Hepatocyte (in vitro differentiated cells): ENCODE data around the gene SLC38A10. TPM values are rescaled to one million over a fixed set of nuclear protein-coding genes. Genes with fewer than 3 reads are reported as not detected.

ENCODE experiments used
- DNase-seq: peaks from one replicate; pipeline ENCODE4 v3.0.0-alpha.2; 2016; ENCODE audit warnings: low spot score
- H2AFZ ChIP-seq: fragments of 200-600 bp; sonication (generic); 2 replicates; pipeline ENCODE4 v1.6.0; 2016; ENCODE audit warnings: antibody characterized with exemption, mild to moderate bottlenecking
- H3K27ac ChIP-seq: fragments of 200-600 bp; sonication (generic); 2 replicates; pipeline ENCODE4 v1.5.1; 2016; ENCODE audit warnings: mild to moderate bottlenecking
- H3K27me3 ChIP-seq: fragments of 200-600 bp; sonication (generic); 2 replicates; pipeline ENCODE4 v1.6.1; 2016
- H3K36me3 ChIP-seq: fragments of 200-600 bp; sonication (generic); replicated peaks from 2 replicates; pipeline ENCODE4 v1.5.1; 2016; ENCODE audit warnings: low read depth; ENCODE audit not compliant: insufficient read depth
- H3K4me1 ChIP-seq: fragments of 200-600 bp; sonication (generic); 2 replicates; pipeline ENCODE4 v1.5.1; 2016; ENCODE audit warnings: mild to moderate bottlenecking, moderate library complexity; ENCODE audit not compliant: insufficient read depth
- H3K4me2 ChIP-seq: fragments of 200-600 bp; sonication (generic); 2 replicates; pipeline ENCODE4 v1.6.0; 2016
- H3K4me3 ChIP-seq: fragments of 200-600 bp; sonication (generic); 2 replicates; pipeline ENCODE4 v1.5.1; 2016; ENCODE audit warnings: mild to moderate bottlenecking
- H3K79me2 ChIP-seq: fragments of 200-600 bp; sonication (generic); 2 replicates; pipeline ENCODE4 v1.6.0; 2017; ENCODE audit warnings: mild to moderate bottlenecking
- H3K9me2 ChIP-seq: fragments of 200-600 bp; sonication (generic); replicated peaks from 2 replicates; pipeline ENCODE4 v1.6.0; 2017; ENCODE audit warnings: mild to moderate bottlenecking; ENCODE audit not compliant: insufficient read depth
- H3K9me3 ChIP-seq: fragments of 200-600 bp; sonication (generic); 2 replicates; pipeline ENCODE4 v1.5.1; 2016; ENCODE audit warnings: low read depth, mild to moderate bottlenecking
- H4K20me1 ChIP-seq: fragments of 200-600 bp; sonication (generic); 2 replicates; pipeline ENCODE4 v1.6.0; 2016; ENCODE audit warnings: mild to moderate bottlenecking; ENCODE audit not compliant: insufficient read depth, poor library complexity, severe bottlenecking
- EZH2 ChIP-seq: fragments of 200-600 bp; sonication (generic); IDR thresholded peaks from 2 replicates; pipeline ENCODE4 v1.6.1; 2016; ENCODE audit warnings: antibody characterized with exemption, mild to moderate bottlenecking, borderline replicate concordance
- EZH2phosphoT487 ChIP-seq: fragments of 200-600 bp; sonication (generic); IDR thresholded peaks from one replicate; pipeline ENCODE4 v1.6.1; 2018; ENCODE audit warnings: antibody characterized with exemption, mild to moderate bottlenecking, low read depth, moderate library complexity; ENCODE audit not compliant: unreplicated experiment, severe bottlenecking
- WGBS: methylation state at CpG from one replicate; pipeline ENCODE4 v1.1.6; 2016; ENCODE audit warnings: low lambda C conversion rate; ENCODE audit errors: missing lambda C conversion rate; 5-methylcytosine and 5-hydroxymethylcytosine counted together
- polyA plus RNA-seq: library from polyadenylated mRNA; unstranded; fragments of >200 nt; fragmentation: Nextera tagmentation; extraction: Ambion mirVana; gene quantifications from 2 replicates; pipeline ENCODE4 v1.2.1, GENCODE V29; 2016
- total RNA-seq: library from RNA; depleted of rRNA; stranded (reverse); fragments of >200 nt; gene quantifications from 2 replicates; pipeline ENCODE4 v1.2.3, GENCODE V29; 2014
- TF ChIP-seq, protein P1 (sequence below): fragments of 200-600 bp; sonication (generic); IDR thresholded peaks from 2 replicates; pipeline ENCODE4 v1.5.1; 2016; ENCODE audit warnings: antibody characterized with exemption, mild to moderate bottlenecking; ENCODE audit not compliant: poor library complexity

The SLC38A10 gene
- total and polyA plus RNA-seq, 2 experiments from 2014 or later = 91.4 to 124 TPM

DNA sequence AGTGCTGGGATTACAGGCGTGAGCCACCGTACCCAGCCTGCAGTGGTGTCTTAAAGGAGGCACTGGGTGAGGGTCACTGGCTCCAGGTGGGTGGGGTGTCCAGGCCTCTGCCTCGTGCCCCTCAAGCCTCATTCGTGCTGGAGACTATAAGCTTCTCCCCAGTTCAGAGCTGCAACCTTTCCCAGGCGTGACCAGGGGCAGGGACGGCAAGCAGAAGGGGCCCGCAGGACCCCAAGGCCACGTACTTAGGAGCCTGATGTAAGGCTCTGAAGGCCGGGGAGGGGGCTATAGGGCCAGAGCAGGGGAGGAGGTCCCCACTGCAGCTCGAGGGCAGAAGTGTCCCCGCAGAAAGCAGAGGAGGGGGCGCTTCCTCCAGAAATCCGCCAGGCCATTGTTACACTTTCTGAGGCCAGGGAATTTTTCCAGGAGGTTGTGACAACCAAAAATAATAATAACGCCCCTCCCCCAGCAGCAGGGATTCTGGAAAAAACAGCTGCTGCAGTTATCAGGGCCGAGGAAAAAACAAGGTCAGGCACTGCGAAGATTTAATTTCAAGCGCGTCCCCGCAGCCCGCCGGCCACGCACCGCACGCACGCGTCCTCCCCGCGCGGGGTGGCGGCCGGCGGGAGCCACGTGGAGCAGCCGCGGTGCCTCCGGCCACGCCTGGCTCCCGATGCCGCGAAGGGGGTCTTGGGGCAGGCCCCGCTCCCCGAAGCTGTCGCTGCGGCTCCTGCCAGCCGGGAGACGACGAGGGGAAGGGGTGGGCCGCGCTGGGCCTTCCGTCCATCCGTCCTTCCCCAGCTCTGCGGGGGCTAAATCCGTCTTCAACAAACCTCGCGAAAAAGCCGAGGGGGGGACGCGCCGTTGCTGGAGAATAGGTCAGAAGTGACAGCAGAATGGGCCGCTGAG, 45.8 kb upstream of the SLC38A10 start:
- Histone ChIP-seq H3K9me3 (no peaks in the 10 kb centered on the region), H3K79me2 (peaks cover 93% of the 10 kb centered on the region), H3K4me2 (peak overlapping the region; percentile 92), H3K4me3 (peak overlapping the region; percentile 73), H3K27me3 (no peaks in the 10 kb centered on the region), H4K20me1 (no peaks in the 10 kb centered on the region), H3K4me1 (peaks cover 44% of the 10 kb centered on the region), H2AFZ (no peak overlapping the region), H3K27ac (peak overlapping the region; percentile 99), H3K9me2 (no peaks in the 10 kb centered on the region), H3K36me3 (no peaks in the 10 kb centered on the region)
- TF ChIP-seq EZH2 = no peak
- TF ChIP-seq, protein P1, sequence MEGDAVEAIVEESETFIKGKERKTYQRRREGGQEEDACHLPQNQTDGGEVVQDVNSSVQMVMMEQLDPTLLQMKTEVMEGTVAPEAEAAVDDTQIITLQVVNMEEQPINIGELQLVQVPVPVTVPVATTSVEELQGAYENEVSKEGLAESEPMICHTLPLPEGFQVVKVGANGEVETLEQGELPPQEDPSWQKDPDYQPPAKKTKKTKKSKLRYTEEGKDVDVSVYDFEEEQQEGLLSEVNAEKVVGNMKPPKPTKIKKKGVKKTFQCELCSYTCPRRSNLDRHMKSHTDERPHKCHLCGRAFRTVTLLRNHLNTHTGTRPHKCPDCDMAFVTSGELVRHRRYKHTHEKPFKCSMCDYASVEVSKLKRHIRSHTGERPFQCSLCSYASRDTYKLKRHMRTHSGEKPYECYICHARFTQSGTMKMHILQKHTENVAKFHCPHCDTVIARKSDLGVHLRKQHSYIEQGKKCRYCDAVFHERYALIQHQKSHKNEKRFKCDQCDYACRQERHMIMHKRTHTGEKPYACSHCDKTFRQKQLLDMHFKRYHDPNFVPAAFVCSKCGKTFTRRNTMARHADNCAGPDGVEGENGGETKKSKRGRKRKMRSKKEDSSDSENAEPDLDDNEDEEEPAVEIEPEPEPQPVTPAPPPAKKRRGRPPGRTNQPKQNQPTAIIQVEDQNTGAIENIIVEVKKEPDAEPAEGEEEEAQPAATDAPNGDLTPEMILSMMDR = no peak
- no peak for TF ChIP-seq EZH2phosphoT487
- WGBS = 14% methylated on average over 55 of the region's 60 CpGs
- DNase-seq = peak; percentile 65

- H3K4me3 ChIP-seq = no peak overlapping the region
- peak overlapping the region; percentile 99 for H3K27ac ChIP-seq
- no peaks in the 10 kb centered on the region for H3K27me3 ChIP-seq
- WGBS = 48% methylated on average over 10 of the region's 11 CpGs
- H3K9me2 ChIP-seq = no peaks in the 10 kb centered on the region
- peaks cover 87% of the 10 kb centered on the region for H3K79me2 ChIP-seq
- H4K20me1 ChIP-seq = no peaks in the 10 kb centered on the region
- no peak overlapping the region for H2AFZ ChIP-seq
- no peaks in the 10 kb centered on the region for H3K9me3 ChIP-seq
- no peaks in the 10 kb centered on the region for H3K36me3 ChIP-seq
- peak; percentile 88 for DNase-seq
- H3K4me2 ChIP-seq = peak overlapping the region; percentile 92
- no peak for TF ChIP-seq EZH2
- peaks cover 53% of the 10 kb centered on the region for H3K4me1 ChIP-seq
Measured at GRCh38 chr17:81339534-81340296, 44.6 kb upstream of the SLC38A10 start.

DNA sequence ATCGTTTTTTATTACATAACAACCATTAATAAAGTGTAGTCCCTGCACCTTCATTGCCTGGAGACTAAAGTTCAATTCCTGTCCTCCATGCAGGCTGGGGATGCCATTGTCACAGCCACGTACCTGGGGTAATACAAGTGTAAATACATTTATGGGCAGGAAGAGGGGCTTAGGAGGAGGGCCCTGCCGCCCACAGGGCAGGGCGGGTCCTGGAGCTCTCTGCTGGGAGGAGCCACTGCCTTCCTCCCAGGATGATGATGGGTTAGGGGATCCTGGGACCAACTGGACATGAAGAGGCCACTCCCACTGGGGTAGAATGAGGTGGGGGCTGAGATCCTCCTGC, 44.1 kb upstream of the SLC38A10 start:
- no peaks in the 10 kb centered on the region for H3K9me2 ChIP-seq
- H3K27me3 ChIP-seq = no peaks in the 10 kb centered on the region
- peaks cover 82% of the 10 kb centered on the region for H3K79me2 ChIP-seq
- H4K20me1 ChIP-seq = no peaks in the 10 kb centered on the region
- no peak overlapping the region for H2AFZ ChIP-seq
- no peak overlapping the region for H3K4me3 ChIP-seq
- peak; percentile 71 for DNase-seq
- TF ChIP-seq EZH2 (no peak), EZH2phosphoT487 (no peak)
- TF ChIP-seq, protein P1 = no peak
- H3K36me3 ChIP-seq = no peaks in the 10 kb centered on the region
- peak overlapping the region; percentile 92 for H3K4me2 ChIP-seq
- WGBS = 33% methylated on average over 4 of the region's 4 CpGs
- peak overlapping the region; percentile 99 for H3K27ac ChIP-seq
- no peaks in the 10 kb centered on the region for H3K9me3 ChIP-seq
- H3K4me1 ChIP-seq = peaks cover 59% of the 10 kb centered on the region
